ENCODE results near the gene PANK2.
"Not testable (repeated sequence)": the region's sequence is repeated elsewhere in the genome, so short reads cannot be mapped to it uniquely, and the experiment has no call there.

Gene PANK2

DNA sequence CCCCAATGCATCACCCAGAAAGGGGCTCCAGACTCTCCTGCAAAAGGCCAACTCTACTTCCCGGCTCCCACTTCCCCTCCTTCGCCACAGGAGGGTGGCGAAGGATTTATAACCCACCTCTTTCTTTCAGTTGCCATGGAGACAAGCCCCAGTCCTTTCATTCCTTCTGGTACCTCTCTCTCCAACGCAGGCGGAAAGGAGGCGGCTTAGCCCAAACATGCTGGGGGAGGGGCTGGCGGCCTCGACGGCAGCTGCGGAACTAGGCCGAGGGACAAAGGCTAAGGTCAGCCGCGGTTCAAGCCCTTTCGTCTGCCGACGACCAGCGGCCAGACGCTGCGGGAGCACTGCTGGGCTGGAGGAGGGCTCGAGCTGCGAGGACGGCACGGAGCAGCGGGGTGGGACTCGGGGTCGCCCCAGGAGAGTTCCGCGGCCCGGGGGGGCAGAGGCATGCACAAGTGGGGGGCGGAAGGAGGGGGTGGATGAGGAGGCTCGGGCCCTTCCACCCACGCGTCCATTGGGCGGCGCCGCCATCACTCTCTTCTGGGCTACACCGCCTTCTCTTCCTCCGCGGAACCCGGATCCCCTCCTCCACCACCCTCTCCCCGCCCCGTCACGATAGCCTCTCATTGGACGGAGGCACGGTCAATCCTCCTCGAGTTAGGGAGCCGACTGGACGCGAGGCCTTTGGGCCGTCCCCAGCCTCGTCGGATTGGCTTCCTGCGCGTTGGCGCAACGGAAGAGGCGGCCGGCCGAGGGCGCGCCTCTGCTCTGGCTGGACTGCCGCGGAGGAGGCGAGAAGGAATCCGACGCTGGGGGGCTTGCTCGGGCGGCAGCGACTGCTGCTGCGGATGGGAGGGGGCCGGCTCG, at the start of gene PANK2:
Gene PANK2, plus strand, starts transcription at position 766 of the 867 bp plus-strand sequence.
- no peak for TF ChIP-seq SUZ12 (IDR thresholded peaks at IDR 0.05)
- TF ChIP-seq, protein P1, sequence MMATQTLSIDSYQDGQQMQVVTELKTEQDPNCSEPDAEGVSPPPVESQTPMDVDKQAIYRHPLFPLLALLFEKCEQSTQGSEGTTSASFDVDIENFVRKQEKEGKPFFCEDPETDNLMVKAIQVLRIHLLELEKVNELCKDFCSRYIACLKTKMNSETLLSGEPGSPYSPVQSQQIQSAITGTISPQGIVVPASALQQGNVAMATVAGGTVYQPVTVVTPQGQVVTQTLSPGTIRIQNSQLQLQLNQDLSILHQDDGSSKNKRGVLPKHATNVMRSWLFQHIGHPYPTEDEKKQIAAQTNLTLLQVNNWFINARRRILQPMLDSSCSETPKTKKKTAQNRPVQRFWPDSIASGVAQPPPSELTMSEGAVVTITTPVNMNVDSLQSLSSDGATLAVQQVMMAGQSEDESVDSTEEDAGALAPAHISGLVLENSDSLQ (IDR thresholded peaks at IDR 0.05) = peak; percentile 100
- peak; percentile 22; the same call in 1 of the 2 replicates for TF ChIP-seq ELF4 (IDR thresholded peaks at IDR 0.05)
- TF ChIP-seq L3MBTL2 (conservative IDR thresholded peaks at IDR 0.05) = peak; percentile 58; the same call in 1 of the 2 replicates
- peak; percentile 97 for DNase-seq (ENCODE audit: extremely low spot score)
- ChIA-PET POLR2A (no interaction called here), CTCF (no interaction called here)

DNA sequence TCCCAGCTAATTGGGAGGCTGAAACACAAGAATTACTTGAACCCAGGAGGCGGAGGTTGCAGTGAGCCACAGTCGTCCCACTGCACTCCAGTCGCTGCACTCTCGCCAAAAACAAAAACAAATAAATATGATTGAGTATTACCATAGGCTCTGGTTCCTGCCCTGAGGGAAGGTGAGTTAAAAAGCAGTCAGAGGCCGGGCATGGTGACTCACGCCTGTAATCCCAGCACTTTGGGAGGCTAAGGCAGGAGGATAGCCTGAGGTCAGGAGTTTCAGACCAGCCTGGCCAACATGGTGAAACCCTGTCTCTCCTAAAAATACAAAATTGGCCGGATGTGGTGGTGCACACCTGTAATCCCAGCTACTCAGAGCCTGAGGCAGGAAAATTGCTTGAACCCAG, 49.0 kb upstream of the PANK2 start:
- POLR2A ChIA-PET; DNase-seq (ENCODE audit: extremely low spot score); CTCF ChIA-PET: not testable (repeated sequence)

DNA sequence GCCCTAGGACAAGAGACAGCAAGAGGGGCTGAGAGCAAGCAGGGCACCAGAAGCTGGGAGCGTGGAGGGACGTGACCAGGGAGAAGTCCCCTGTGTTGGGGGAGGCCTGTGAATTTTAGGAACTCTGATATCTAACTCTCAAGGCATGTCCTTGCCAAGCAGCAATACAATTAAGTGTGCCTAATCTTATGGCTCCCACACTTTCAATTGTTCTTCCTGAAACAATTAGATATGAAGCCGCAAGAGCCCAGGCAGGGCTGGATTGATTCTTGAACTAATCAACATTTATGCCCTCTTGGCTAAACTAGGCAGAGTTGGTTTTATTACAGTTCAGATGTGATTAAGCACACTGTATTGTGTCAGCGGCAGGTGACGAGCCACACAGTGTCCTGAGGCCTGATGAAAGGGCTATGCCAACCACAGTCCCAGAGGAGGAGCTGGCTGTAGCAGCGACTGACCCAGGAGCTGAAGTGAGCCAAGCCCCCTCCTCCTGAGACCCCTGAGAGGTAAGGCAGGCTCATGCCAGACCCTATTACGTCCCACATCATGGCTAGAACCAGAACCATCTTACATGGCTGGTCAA, 46.7 kb upstream of the PANK2 start:
- TF ChIP-seq ELF4 (IDR thresholded peaks at IDR 0.05) (no peak), FOXA1 (IDR thresholded peaks at IDR 0.05) (no peak), ARNT (IDR thresholded peaks at IDR 0.05) (no peak), SUZ12 (IDR thresholded peaks at IDR 0.05) (no peak), FOXM1 (IDR thresholded peaks at IDR 0.05; ENCODE audit: borderline replicate concordance) (no peak), CTBP1 (IDR thresholded peaks at IDR 0.05; ENCODE audit: borderline replicate concordance) (no peak), LEF1 (IDR thresholded peaks at IDR 0.05; ENCODE audit: borderline replicate concordance) (no peak), FOXK2 (IDR thresholded peaks at IDR 0.05) (no peak), HDGF (IDR thresholded peaks at IDR 0.05; ENCODE audit: borderline replicate concordance) (no peak), ZNF384 (IDR thresholded peaks at IDR 0.05) (no peak), SP1 (IDR thresholded peaks at IDR 0.05) (no peak), L3MBTL2 (conservative IDR thresholded peaks at IDR 0.05) (no peak), BHLHE40 (IDR thresholded peaks at IDR 0.05; ENCODE audit: borderline replicate concordance) (no peak), NFRKB (IDR thresholded peaks at IDR 0.05) (no peak), TARDBP (IDR thresholded peaks at IDR 0.05) (no peak)
- TF ChIP-seq, protein P1 (IDR thresholded peaks at IDR 0.05) = no peak
- DNase-seq (ENCODE audit: extremely low spot score) = no peak
- POLR2A ChIA-PET = interaction anchor here (3.3 kb wide), 1 partner anchor 22 kb away, joined by 20 read pairs; the partner anchor contains the start of gene AP5S1
- CTCF ChIA-PET = interaction anchor here (0.6 kb wide), 1 partner anchor 10 kb away, joined by 3 read pairs; no protein-coding TSS in a partner anchor

DNA sequence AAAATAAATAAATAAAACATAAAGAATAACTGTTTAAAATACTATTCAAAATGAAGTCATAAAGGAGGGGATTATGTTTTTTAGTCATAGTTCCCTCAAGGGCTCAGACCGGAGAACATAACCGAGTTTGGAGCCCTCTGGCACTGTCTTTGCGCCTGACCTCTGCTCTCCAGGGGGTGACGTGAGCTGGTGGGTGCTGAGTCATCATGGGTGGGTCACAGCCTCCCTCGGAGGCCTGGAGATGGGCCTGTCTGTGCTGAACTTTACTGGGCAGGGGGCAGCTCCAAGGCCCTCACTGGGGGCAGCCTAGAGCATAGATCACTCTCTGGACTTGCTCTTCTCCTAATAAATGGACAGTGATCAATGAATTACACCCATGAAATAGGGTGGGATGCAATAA, 45.7 kb upstream of the PANK2 start:
- TF ChIP-seq SUZ12 (IDR thresholded peaks at IDR 0.05) = no peak
- TF ChIP-seq BHLHE40 (IDR thresholded peaks at IDR 0.05; ENCODE audit: borderline replicate concordance) = no peak
- TF ChIP-seq SP1 (IDR thresholded peaks at IDR 0.05) = no peak
- TF ChIP-seq L3MBTL2 (conservative IDR thresholded peaks at IDR 0.05) = no peak
- TF ChIP-seq FOXM1 (IDR thresholded peaks at IDR 0.05; ENCODE audit: borderline replicate concordance) = no peak
- no peak for TF ChIP-seq ARNT (IDR thresholded peaks at IDR 0.05)
- no peak for TF ChIP-seq CTBP1 (IDR thresholded peaks at IDR 0.05; ENCODE audit: borderline replicate concordance)
- TF ChIP-seq HDGF (IDR thresholded peaks at IDR 0.05; ENCODE audit: borderline replicate concordance) = no peak
- TF ChIP-seq LEF1 (IDR thresholded peaks at IDR 0.05; ENCODE audit: borderline replicate concordance) = no peak
- no peak for TF ChIP-seq FOXK2 (IDR thresholded peaks at IDR 0.05)
- no peak for TF ChIP-seq ELF4 (IDR thresholded peaks at IDR 0.05)
- no peak for TF ChIP-seq FOXA1 (IDR thresholded peaks at IDR 0.05)
- TF ChIP-seq, protein P1 (IDR thresholded peaks at IDR 0.05) = no peak
- TF ChIP-seq ZNF384 (IDR thresholded peaks at IDR 0.05) = no peak
- no peak for TF ChIP-seq TARDBP (IDR thresholded peaks at IDR 0.05)
- no peak for TF ChIP-seq NFRKB (IDR thresholded peaks at IDR 0.05)
- POLR2A ChIA-PET = interaction anchor here (3.3 kb wide), 1 partner anchor 23 kb away, joined by 20 read pairs; the partner anchor contains the start of gene AP5S1
- CTCF ChIA-PET = interaction anchor here (0.6 kb wide), 2 partner anchors 11 to 117 kb away, joined by 3 to 4 read pairs; no protein-coding TSS in a partner anchor
- no peak for DNase-seq (ENCODE audit: extremely low spot score)

DNA sequence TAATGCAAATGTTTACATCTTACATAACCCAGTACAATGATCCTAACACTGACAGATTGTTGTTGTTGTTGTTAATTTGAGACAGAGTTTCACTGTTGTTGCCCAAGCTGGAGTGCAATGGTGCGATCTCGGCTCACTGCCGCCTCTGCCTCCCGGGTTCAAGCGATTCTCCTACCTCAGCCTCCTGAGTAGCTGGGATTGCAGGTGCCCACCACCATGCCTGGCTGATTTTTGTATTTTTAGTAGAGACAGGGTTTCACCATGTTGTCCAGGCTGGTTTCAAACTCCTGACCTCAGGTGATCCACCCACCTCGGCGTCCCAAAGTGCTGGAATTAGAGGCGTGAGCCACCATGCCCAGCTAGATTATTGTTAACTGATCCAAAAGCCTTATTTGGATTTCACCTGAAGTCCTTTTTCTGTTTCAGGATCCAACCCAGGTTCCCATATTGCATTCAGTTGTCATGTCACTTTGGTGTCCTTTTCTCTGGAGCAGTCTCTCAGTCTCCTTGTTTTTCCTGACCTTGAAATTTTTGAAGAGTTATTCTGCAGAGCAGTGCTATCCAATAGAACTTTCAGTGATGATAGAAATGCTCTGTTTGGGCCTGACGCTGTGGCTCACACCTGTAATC, 45.1 kb upstream of the PANK2 start:
- ChIA-PET CTCF (interaction anchor here (0.6 kb wide), 1 partner anchor 118 kb away, joined by 4 read pairs; no protein-coding TSS in a partner anchor), POLR2A (interaction anchor here (3.3 kb wide), 1 partner anchor 24 kb away, joined by 20 read pairs; the partner anchor contains the start of gene AP5S1)
- DNase-seq (ENCODE audit: extremely low spot score) = not testable (repeated sequence)

DNA sequence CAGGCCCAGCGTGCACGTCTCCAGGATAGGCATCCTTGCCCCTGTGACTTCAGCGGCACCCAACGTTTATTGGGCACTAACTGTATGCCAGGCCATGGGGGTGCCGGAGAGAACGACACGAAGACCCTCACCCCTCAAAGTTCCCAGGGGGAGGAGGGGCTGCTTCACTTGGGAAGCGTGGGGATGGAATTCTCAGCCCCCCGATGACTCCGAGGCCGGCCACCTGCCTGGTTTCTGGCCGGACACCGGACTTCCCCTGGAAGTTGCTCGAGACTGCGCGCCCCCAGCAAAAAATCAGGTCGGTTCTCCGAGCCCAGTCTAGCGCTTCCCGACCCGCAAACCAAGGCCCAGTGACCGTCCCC, 42.8 kb upstream of the PANK2 start:
- CTCF ChIA-PET = no interaction called here
- POLR2A ChIA-PET = no interaction called here
- TF ChIP-seq NFRKB (IDR thresholded peaks at IDR 0.05) (no peak), L3MBTL2 (conservative IDR thresholded peaks at IDR 0.05) (peak; percentile 47), FOXK2 (IDR thresholded peaks at IDR 0.05) (no peak), BHLHE40 (IDR thresholded peaks at IDR 0.05; ENCODE audit: borderline replicate concordance) (no peak)
- no peak for DNase-seq (ENCODE audit: extremely low spot score)

Data from HEK293T (cell line).